ENCODE measurements around the gene SH3BP5. TPM values are rescaled to one million over a fixed set of nuclear protein-coding genes. Genes with fewer than 3 reads are reported as not detected.
A peak's percentile ranks its signal among the peaks of the same experiment; 100 is the strongest.

The SH3BP5 gene
- total and polyA plus RNA-seq, 2 donors (not counting 1 experiment from before 2014, with no cell fraction given), result 6.7 to 12.9 TPM

GRCh38 chr3:15271030-15271429 lies 61.4 kb downstream of the SH3BP5 start:
- Histone ChIP-seq H3K27ac (ENCODE audit: insufficient read depth, low read length) (no peak overlapping the region), H2AFZ (ENCODE audit: low read length) (no peak overlapping the region), H3K9me3 (ENCODE audit: control insufficient read depth, insufficient read depth, low read depth, low read length) (no peaks in the 10 kb centered on the region), H3K9ac (ENCODE audit: insufficient read depth, low read length) (no peak overlapping the region), H3K4me1 (ENCODE audit: control insufficient read depth, extremely low read depth, insufficient read depth, low read length) (no peaks in the 10 kb centered on the region), H3K27me3 (ENCODE audit: control insufficient read depth, insufficient read depth, low read length) (no peaks in the 10 kb centered on the region), H4K20me1 (ENCODE audit: control insufficient read depth, extremely low read depth, insufficient read depth, low read length) (no peaks in the 10 kb centered on the region), H3K79me2 (ENCODE audit: control insufficient read depth, insufficient read depth, low read length) (no peaks in the 10 kb centered on the region), H3K36me3 (ENCODE audit: control insufficient read depth, insufficient read depth, low read length) (no peaks in the 10 kb centered on the region), H3K4me3 (replicated peaks in 1 of 4; ENCODE audit: control extremely low read depth in 1 of 4, insufficient read depth in 1 of 4, low read depth in 3 of 4, low read length in 4 of 4) (no peak overlapping the region), H3K4me2 (ENCODE audit: extremely low read depth, insufficient read depth, low read length) (no peak overlapping the region)
- no peak for TF ChIP-seq EZH2 (IDR thresholded peaks at IDR 0.05; ENCODE audit: low read length, missing control alignments)
- no peak for TF ChIP-seq CTCF (conservative IDR thresholded peaks at IDR 0.05 in 1 of 2, IDR thresholded peaks at IDR 0.05 in 1 of 2; ENCODE audit: low read depth in 1 of 2, low read length in 2 of 2)
- no peak for DNase-seq (ENCODE audit: low read depth in 2 of 2)

DNA sequence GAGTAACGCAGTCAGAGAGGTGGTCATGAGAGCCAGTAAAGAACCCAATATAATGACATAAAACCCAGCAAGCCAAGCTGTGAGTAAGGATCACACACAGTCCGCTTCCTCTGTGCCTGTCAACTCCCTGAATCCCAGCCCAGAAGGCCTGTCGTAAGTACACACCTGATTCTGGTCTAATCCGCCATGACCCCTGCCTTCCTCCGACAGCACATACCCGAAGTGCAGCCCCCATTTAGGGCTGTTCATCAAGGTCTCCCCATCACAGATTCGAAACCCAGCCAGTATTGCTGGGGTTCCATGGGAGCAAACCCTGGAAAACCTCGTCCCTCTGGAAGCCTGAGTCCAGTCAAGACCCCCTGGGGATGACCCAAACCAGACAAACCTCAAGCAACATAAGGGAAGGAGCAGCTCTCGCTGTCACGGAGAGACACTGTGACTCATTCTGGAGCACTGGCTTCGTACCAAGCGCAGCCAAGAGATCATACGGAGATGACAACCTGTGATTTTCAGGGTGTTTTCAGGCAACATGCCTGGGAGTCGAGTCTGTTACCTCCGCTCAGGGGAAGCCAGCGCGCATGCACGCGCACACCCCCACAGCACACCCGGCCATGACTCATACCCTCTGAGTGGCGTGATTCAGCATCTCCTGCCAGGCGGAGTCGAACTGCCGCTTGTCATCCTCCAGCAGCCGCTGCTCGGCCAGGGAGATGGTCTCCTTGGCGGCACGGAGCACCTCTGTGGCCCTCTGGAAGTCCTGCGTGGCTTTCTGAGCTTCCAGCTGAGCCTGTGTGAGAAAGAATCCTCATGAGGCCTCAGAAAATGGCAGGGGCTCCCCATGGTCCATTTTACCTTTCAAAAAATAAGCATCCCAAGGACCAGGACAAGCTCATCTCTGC lies 63.0 kb downstream of the SH3BP5 start:
- H3K27ac ChIP-seq (ENCODE audit: insufficient read depth, low read length), result no peak overlapping the region

More for the DNA sequence above, 63.0 kb downstream of the SH3BP5 start:
- no peaks in the 10 kb centered on the region for H3K9me3 ChIP-seq (ENCODE audit: control insufficient read depth, insufficient read depth, low read depth, low read length)
- TF ChIP-seq EZH2 (IDR thresholded peaks at IDR 0.05; ENCODE audit: low read length, missing control alignments) (no peak), CTCF (conservative IDR thresholded peaks at IDR 0.05 in 1 of 2, IDR thresholded peaks at IDR 0.05 in 1 of 2; ENCODE audit: low read depth in 1 of 2, low read length in 2 of 2) (no peak)
- H3K79me2 ChIP-seq (ENCODE audit: control insufficient read depth, insufficient read depth, low read length), result no peaks in the 10 kb centered on the region
- peak overlapping the region; percentile 1 for H3K4me2 ChIP-seq (ENCODE audit: extremely low read depth, insufficient read depth, low read length)
- H4K20me1 ChIP-seq (ENCODE audit: control insufficient read depth, extremely low read depth, insufficient read depth, low read length), result no peaks in the 10 kb centered on the region
- peak; percentile 92 to 97 for DNase-seq (ENCODE audit: low read depth in 2 of 2)
- no peak overlapping the region for H2AFZ ChIP-seq (ENCODE audit: low read length)
- no peaks in the 10 kb centered on the region for H3K36me3 ChIP-seq (ENCODE audit: control insufficient read depth, insufficient read depth, low read length)
- no peaks in the 10 kb centered on the region for H3K4me1 ChIP-seq (ENCODE audit: control insufficient read depth, extremely low read depth, insufficient read depth, low read length)
- H3K27me3 ChIP-seq (ENCODE audit: control insufficient read depth, insufficient read depth, low read length), result no peaks in the 10 kb centered on the region
- no peak overlapping the region for H3K9ac ChIP-seq (ENCODE audit: insufficient read depth, low read length)
- H3K4me3 ChIP-seq (replicated peaks in 1 of 4; ENCODE audit: control extremely low read depth in 1 of 4, insufficient read depth in 1 of 4, low read depth in 3 of 4, low read length in 4 of 4), result no peak overlapping the region

Measured in fibroblast of lung (primary cell).